Fibroblast of lung (primary cell): ENCODE data around the gene DPT.

ENCODE experiments used
- CTCF ChIP-seq, 2 donors: IDR thresholded peaks in 1 of 2; conservative IDR thresholded peaks in 1 of 2; 1 replicate in 1 of 2; 2 replicates in 1 of 2; pipeline ENCODE4 v1.5.1; 2011 to 2012; ENCODE audit warnings: low read length in 2 of 2, control low read depth in 1 of 2, inconsistent platforms in 1 of 2, low read depth in 1 of 2, mild to moderate bottlenecking in 1 of 2
- EZH2 ChIP-seq: IDR thresholded peaks from 2 replicates; pipeline ENCODE4 v1.5.1; 2012; ENCODE audit warnings: low read length, control low read depth, mild to moderate bottlenecking; ENCODE audit errors: missing control alignments

GRCh38 chr1:168676861-168677260 lies 52.1 kb downstream of the DPT start:
- TF ChIP-seq CTCF (conservative IDR thresholded peaks at IDR 0.05 in 1 of 2, IDR thresholded peaks at IDR 0.05 in 1 of 2; ENCODE audit: low read depth in 1 of 2, low read length in 2 of 2) (no peak), EZH2 (no peak)
